NCI-H2227 (cell line): ENCODE data around the gene VSNL1.

ENCODE experiments used
- DNase-seq: peaks from one replicate; lab custom pipeline; 2025; ENCODE audit not compliant: unreplicated experiment; lab: John Stamatoyannopoulos, UW

Gene VSNL1

GRCh38 chr2:17580319-17580715 is 39.8 kb downstream of the VSNL1 start:
- DNase-seq, result no peak

GRCh38 chr2:17581831-17582230 is 41.3 kb downstream of the VSNL1 start:
- no peak for DNase-seq

DNA sequence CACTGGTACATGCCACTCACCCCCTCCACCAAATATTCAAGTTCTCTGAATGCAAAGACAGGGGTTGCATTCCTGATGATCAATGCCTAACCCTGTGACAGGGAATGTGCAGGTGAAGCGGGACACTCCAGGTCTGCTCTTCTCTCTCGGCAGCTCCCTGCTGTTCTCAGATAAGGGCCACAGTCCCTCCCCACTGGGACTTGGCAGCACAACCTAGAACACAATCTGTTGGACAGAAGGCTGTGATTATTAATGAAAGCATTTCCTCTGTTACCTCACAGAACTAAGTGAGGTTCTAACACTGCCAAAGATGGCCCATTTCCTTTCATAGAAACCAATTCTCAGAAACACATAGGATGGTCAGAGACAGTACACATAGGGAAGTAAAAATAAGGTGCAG is 42.7 kb downstream of the VSNL1 start:
- DNase-seq, result no peak

GRCh38 chr2:17583646-17584045 is 43.1 kb downstream of the VSNL1 start:
- no peak for DNase-seq

GRCh38 chr2:17584689-17585088 is 44.2 kb downstream of the VSNL1 start:
- DNase-seq, result no peak

- DNase-seq, result no peak
Observed at GRCh38 chr2:17587469-17587868, 47.0 kb downstream of the VSNL1 start.

- DNase-seq, result no peak
Observed at GRCh38 chr2:17588031-17588430, 47.5 kb downstream of the VSNL1 start.

DNA sequence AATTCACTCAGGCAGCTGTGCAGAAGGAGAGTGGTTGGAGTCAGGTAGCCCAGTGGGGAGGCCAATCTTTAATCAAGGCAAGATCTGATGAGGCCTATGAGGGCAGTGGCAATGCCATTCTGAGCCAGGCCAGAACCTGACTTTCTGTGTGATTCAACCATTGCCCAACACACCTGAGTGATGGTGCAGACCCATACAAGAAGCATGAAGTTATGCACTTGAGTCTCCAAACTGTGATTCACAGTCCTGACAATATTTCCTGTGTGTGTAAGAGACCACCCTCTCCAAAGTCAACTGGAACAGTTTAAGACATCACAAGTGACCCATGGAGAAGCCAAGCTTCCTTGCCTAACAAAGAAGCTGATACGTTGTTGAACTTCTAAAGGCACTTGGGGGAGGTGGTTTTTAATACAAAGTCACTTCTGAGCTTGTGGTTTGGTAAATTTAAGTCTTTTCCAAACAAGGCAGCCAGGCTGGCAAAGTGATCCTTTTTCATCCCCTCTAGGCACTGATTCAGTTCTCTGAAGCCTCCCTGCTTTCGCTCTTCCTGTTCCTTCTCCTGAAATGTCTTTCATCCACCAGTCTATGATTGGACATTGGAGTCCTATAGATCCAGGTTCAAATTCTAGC is 49.0 kb downstream of the VSNL1 start:
- no peak for DNase-seq

DNA sequence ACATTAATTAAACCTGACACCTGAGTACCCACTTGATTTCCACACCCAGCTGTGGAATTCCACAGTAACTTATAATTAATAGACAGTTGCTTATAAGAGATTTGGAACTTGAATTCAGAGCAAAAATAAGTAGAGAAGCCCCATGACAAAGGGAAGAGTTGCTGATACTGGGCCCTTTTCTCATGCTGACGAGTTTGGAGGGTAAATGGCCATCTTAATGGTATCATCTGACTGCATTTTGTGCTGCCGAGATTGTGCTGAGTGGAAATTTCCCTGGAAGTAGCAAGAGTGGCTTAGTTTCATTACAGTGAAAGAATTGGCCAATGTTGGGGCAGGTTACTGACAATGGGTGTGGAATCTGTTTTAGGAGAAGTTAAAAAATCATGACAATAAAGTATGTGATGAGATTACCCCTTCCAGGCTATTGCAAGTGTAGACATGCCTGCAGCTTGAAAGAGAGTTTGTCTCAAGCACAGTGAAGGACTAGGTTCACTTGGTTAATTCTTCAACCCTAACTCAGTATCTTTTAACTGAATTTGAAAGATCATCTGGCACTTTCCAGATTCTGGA is 49.9 kb downstream of the VSNL1 start:
- DNase-seq, result no peak

DNA sequence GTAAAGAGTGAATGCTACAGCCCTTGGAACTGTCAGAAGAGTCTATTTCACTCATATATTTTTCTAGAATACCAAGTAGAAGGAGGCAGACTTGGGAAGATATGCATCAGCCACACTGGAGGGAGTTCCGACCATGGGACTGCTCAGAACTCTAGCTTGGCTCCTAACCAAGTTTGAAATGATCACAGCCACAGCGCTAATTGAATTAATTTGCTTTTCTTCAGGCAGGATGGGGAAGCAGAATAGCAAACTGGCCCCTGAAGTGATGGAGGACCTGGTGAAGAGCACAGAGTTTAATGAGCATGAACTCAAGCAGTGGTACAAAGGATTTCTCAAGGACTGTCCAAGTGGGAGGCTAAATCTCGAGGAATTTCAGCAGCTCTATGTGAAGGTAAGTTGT is 51.4 kb downstream of the VSNL1 start:
- no peak for DNase-seq

DNA sequence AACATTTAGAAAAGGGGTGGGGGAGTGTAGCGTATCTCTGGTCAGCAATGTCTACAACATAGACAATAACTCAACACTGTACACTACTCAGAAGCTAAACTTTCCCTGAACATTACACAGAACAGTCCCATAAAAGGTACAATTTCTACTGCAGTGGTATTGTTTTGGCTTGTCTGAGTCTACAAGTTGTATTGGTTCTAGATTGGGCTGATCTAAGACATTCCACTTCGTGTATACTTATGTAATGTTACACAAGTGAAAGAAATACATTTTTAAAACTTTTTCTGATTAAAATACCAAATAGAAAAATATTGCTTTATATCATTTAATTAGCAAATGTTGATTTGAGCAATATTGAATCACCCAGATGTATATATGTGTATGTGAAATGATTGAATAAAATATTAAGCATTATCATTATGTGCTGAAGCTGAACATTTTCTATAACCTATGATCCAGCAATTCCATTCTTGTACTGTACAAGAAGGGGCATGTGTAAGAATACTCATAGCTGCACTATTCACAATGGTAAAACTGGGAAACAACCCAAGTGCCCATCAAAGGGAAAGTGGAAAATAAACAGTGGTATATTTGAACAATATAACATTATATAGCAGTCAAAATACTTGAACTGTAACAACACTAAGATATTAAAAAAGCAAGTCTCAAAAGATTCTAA is 52.4 kb downstream of the VSNL1 start:
- DNase-seq, result no peak

DNA sequence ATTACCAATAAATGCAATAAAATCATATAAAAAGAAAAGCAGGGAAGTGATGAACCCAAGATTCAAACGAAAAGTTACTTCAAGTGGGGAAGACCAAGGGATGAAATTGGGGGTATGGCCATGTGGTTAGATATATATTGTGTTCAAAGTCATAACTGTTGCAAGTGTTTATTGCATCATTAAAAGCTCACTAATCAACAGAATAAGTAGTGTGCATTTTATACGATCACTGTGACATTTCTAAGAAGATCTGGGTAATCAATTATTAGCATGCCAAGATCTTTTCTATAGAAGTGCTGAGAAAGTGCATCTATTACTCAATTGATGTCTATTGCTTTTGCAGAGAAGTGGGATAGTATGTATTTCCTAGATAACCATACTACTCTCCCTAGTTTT is 52.9 kb downstream of the VSNL1 start:
- no peak for DNase-seq

- no peak for DNase-seq
Observed at GRCh38 chr2:17593841-17594491, 53.5 kb downstream of the VSNL1 start.

DNA sequence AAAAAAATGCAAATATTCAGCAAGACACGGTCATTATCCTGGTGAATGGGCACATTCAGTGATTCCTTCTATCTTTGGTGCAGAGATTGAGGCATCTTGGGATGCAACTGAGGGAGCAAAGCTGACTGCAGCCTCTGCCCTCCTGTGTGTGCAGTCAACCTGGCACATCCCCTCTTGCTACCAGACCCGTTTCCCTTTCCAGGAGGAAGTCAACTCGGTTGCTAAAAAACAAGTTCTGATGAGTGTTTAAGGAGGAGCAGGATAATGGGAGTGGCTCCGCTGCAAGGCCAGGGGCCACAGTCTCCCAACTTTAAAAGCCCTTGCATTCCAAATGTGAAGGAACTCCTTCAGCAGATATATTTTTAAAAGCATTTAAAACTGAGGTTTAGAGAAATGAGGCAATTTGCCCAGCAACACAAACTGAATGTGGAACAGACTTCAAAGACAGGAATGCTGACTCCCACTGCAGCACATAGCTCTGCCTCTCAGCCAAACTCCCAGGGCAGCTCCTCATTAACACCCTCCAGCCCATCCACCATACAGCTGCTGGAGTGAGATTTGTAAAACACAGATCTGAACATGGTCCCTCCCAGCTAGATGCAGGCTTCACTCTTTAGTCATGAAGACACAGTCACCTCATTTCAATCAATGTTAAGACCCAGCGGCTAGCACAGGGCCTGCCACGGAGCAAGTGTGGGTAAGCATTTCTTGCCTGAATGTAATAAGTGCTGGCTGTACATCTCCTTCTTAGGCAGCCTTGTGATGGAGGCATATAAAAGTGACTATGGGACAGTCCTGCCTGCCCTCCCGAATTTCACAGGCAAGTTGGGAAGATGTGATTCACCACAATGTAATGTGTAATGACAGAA is 54.3 kb downstream of the VSNL1 start:
- DNase-seq, result no peak

DNA sequence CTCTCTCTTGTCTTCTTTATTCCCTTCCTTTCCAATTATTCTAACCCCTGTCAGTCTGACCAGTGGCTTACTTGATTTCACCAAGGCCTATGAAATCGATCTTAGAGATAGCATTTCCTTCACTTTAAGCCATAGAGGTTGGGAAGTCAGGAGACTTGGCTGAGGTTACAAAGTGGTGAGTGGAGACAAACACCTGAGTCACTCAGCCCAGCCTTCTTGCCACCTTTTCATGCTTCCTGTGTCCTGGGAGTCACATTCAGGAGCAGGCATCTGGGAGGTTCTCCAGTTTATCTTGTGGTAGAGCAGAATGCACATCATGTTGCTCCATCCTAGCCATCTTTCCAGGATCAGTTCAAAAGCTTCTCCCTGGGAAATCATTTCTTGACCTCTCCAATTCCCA is 59.1 kb downstream of the VSNL1 start:
- no peak for DNase-seq

DNA sequence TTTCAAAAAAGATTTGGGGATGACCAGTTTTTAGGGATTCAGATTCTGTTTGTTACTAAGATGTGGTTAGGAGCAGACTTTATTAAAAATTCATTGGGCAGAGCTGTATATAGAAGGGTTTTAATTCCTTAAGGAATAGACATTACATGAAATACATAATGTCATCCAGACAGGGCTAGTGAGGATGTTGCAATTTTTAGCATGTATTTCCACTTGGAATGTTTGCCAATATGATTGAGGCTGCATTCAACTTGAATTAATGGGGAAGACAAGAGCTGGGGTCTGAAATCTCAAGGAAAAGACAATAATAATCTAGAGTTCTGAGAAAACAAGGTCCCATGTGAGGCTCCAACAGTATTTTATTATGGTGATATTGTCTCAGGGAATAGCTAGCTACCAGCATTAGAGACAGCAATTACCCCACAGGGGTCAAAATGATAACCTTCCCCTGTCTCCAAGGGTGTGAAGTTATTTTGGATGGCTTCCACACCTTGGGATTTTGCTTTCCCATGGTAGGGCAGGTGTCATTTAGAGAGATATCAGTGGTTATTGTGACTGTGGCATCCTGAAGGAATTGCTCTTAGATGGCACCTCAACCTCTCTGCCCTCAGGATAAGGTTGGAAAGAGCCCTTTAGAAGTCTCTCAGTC is 60.2 kb downstream of the VSNL1 start:
- DNase-seq, result no peak

GRCh38 chr2:17604050-17604449 is 63.6 kb downstream of the VSNL1 start:
- DNase-seq, result no peak

DNA sequence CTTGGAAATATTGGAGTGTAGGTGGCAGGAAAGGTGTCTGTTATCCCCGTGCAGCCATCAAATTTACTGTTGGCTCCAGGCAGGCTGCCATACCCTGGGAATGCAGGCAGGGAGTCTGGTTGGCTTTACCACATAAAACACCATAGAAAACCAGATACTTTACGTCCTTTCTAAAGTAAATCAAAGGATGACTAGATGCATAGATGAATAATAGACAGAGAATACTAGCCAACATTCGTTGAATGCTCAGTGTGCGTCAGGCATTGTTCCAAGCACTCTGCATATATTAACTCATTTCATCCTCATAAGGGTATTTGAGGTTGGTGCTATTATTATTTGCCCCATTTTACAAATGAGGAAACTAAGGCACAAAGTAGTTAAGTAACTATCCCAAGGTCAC is 65.2 kb downstream of the VSNL1 start:
- DNase-seq, result no peak

DNA sequence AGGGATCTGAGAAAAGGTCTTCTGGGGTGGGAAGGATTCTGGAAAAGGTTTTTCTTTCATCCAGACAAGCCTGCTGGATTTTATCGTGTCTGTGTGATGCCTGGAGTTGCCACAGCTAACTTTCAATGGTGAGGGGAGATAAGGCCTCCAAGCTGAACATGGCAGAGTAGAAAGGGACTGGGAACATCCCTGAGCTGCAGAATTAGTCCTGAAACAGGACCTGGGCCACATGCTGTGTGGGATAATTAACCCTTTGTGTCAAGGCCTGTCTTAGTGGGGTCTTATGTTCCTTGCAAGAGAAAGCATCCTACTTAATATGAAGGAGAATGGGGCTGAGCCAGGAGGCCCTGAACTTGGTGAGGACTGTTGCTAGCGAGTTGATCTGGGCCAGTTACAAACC is 66.4 kb downstream of the VSNL1 start:
- DNase-seq, result no peak

- no peak for DNase-seq
Observed at GRCh38 chr2:17607379-17607778, 66.9 kb downstream of the VSNL1 start.

GRCh38 chr2:17608251-17608650 is 67.8 kb downstream of the VSNL1 start:
- DNase-seq, result no peak
